ENCODE data around the gene OOEP.

OOEP gene

GRCh38 chr6:73343164-73343563 lies 26.5 kb downstream of the OOEP start:
- H3K4me3 Mint-ChIP-seq, result no peak overlapping the region
- DNase-seq, result no peak
- no peak overlapping the region for H3K27ac Mint-ChIP-seq

DNA sequence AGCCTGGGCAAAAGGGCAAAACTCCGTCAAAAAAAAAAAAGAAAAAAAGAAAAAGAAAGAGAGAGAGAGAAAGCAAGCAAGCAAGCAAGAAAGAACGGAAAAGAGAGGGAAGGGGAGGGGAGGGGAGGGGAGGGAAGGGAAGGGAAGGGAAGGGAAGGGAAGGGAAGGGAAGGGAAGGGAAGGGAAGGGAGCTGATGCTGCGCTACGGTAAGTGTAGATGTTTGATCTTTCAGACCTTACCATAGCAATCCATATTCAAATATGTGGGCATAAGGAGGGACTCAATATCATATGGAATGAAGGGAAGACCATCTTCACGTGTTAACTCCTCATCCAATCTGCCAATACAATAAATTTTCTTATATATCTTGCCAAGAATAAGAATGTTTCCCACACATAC lies 27.5 kb downstream of the OOEP start:
- H3K27ac Mint-ChIP-seq, result no peak overlapping the region
- H3K9me3 Mint-ChIP-seq, result no peaks in the 10 kb centered on the region
- H3K4me3 Mint-ChIP-seq, result no peak overlapping the region
- peaks cover 9% of the 10 kb centered on the region for H3K27me3 Mint-ChIP-seq
- no peak for ATAC-seq
- DNase-seq, result no peak
- no peaks in the 10 kb centered on the region for H3K4me1 Mint-ChIP-seq

More at GRCh38 chr6:73343164-73343563, 26.5 kb downstream of the OOEP start:
- no peaks in the 10 kb centered on the region for H3K9me3 Mint-ChIP-seq
- ATAC-seq, result no peak
- H3K4me1 Mint-ChIP-seq, result no peaks in the 10 kb centered on the region
- peaks cover 19% of the 10 kb centered on the region for H3K27me3 Mint-ChIP-seq

DNA sequence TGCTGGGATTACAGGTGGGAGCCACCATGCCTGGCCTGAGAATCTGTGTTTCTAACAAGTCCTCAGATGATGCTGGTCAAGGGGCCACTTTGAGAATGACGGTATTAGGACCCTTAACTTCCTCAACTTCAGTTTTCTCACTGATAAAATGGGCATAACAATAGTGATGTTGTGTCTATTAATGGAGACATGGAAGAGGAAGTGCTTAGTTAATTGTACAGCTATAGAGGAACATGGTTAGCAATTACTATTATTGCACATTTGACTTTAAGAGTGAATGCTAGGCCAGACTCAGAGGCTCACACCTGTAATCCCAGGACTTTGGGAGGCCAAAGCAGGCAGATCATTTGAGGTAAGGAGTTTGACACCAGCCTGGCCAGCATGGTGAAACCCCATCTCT lies 28.4 kb downstream of the OOEP start:
- H3K4me1 Mint-ChIP-seq, result no peaks in the 10 kb centered on the region
- H3K27ac Mint-ChIP-seq, result no peak overlapping the region
- H3K9me3 Mint-ChIP-seq, result no peaks in the 10 kb centered on the region
- peaks cover under 1% of the 10 kb centered on the region for H3K27me3 Mint-ChIP-seq
- no peak for DNase-seq
- no peak overlapping the region for H3K4me3 Mint-ChIP-seq
- ATAC-seq, result no peak

DNA sequence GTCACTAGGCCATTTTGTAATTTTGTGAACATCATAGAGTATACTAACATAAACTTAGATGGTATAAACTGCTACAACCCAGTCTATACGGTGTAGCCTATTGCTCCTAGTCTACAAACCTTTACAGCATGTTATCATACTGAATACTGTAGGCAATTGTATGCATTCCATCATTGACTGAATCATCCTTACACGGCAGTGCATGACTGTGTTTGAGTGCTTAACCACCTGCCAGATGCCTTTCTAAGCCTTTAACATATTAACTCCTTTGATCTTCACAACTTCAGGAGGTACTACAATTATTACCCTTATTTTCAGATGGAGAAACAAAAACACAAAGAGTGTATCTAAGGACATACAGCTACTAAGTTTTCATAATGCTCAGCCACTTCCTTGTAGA lies 29.6 kb downstream of the OOEP start:
- DNase-seq, result no peak
- no peak overlapping the region for H3K27ac Mint-ChIP-seq

GRCh38 chr6:73339340-73339739 lies 30.4 kb downstream of the OOEP start:
- Mint-ChIP-seq H3K4me3 (no peak overlapping the region), H3K9me3 (no peaks in the 10 kb centered on the region), H3K27ac (no peak overlapping the region), H3K4me1 (no peaks in the 10 kb centered on the region), H3K27me3 (no peaks in the 10 kb centered on the region)
- ATAC-seq, result no peak
- no peak for DNase-seq

More for the DNA sequence above, 29.6 kb downstream of the OOEP start:
- Mint-ChIP-seq H3K27me3 (no peaks in the 10 kb centered on the region), H3K4me3 (no peak overlapping the region), H3K4me1 (no peaks in the 10 kb centered on the region), H3K9me3 (no peaks in the 10 kb centered on the region)
- no peak for ATAC-seq

DNA sequence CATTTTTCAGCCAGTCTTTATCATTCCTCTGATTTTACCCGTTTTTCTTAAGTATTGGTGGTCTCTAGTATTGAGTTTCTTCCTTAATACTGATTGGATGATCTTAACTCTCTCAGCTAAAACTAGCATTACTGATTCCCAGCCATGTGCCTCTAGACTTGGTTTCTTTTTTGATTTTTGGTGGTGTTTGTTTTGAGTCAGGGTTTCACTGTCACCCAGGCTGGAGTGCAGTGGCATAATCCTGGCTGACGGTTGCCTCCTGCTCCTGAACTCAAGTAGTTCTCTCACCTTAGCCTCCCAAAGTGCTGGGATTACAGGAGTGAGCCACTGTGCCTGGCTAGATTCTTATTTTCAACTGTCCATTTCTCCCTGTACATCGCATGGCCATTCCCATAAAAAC lies 40.5 kb downstream of the OOEP start:
- Mint-ChIP-seq H3K9me3 (no peaks in the 10 kb centered on the region), H3K4me3 (no peak overlapping the region), H3K4me1 (no peaks in the 10 kb centered on the region), H3K27ac (no peak overlapping the region), H3K27me3 (peaks cover 21% of the 10 kb centered on the region)
- no peak for DNase-seq
- ATAC-seq, result peak; percentile 57

- Mint-ChIP-seq H3K4me3 (no peak overlapping the region), H3K9me3 (no peaks in the 10 kb centered on the region), H3K4me1 (no peaks in the 10 kb centered on the region), H3K27me3 (peaks cover 21% of the 10 kb centered on the region), H3K27ac (no peak overlapping the region)
- ATAC-seq, result no peak
- DNase-seq, result no peak
These were observed 40.9 kb downstream of the OOEP start for GRCh38 chr6:73328790-73329189.

- Mint-ChIP-seq H3K4me1 (no peaks in the 10 kb centered on the region), H3K27me3 (peaks cover 21% of the 10 kb centered on the region), H3K9me3 (no peaks in the 10 kb centered on the region), H3K27ac (no peak overlapping the region), H3K4me3 (no peak overlapping the region)
- DNase-seq, result no peak
- ATAC-seq, result no peak
These were observed 44.0 kb downstream of the OOEP start for GRCh38 chr6:73325656-73326055.

GRCh38 chr6:73323323-73323722 lies 46.4 kb downstream of the OOEP start:
- H3K27me3 Mint-ChIP-seq, result peaks cover 5% of the 10 kb centered on the region
- peak; percentile 15 for ATAC-seq
- DNase-seq, result no peak
- H3K27ac Mint-ChIP-seq, result no peak overlapping the region
- no peak overlapping the region for H3K4me3 Mint-ChIP-seq
- H3K4me1 Mint-ChIP-seq, result no peaks in the 10 kb centered on the region
- H3K9me3 Mint-ChIP-seq, result peaks cover 0 to 1% of the 10 kb centered on the region in 2 donors
